ENCODE results near the gene CSK. TPM values are rescaled to one million over a fixed set of nuclear protein-coding genes. Genes with fewer than 3 reads are reported as not detected.

Gene CSK
- total and polyA plus RNA-seq, 2 of the 8 experiments (the other 6 are each of a cell fraction or from before 2014, with no cell fraction given): 13.7 to 50.2 TPM

- TF ChIP-seq SUZ12 (IDR thresholded peaks at IDR 0.05; ENCODE audit: low read length) (no peak), CREB1 (IDR thresholded peaks at IDR 0.05) (peak; percentile 73), YY1 (IDR thresholded peaks at IDR 0.05; ENCODE audit: low read depth, low read length) (peak; percentile 31; the same call in 1 of the 2 replicates), SP4 (IDR thresholded peaks at IDR 0.05; ENCODE audit: low read length) (0 out of 2 replicates have a peak, but pooled peaks have one; percentile 21), TCF12 (IDR thresholded peaks at IDR 0.05; ENCODE audit: low read depth, low read length) (no peak), ASH2L (IDR thresholded peaks at IDR 0.05; ENCODE audit: low read length) (no peak), GTF2F1 (IDR thresholded peaks at IDR 0.05; ENCODE audit: borderline replicate concordance, low read depth, low read length) (no peak), JUN (IDR thresholded peaks at IDR 0.05; ENCODE audit: low read depth, low read length) (no peak), KDM1A (IDR thresholded peaks at IDR 0.05; ENCODE audit: borderline replicate concordance, low read length) (no peak), BACH1 (IDR thresholded peaks at IDR 0.05; ENCODE audit: low read length) (no peak), TAF7 (optimal IDR thresholded peaks at IDR 0.05; ENCODE audit: borderline replicate concordance, low read depth, low read length) (no peak)
- TF ChIP-seq, protein P1, sequence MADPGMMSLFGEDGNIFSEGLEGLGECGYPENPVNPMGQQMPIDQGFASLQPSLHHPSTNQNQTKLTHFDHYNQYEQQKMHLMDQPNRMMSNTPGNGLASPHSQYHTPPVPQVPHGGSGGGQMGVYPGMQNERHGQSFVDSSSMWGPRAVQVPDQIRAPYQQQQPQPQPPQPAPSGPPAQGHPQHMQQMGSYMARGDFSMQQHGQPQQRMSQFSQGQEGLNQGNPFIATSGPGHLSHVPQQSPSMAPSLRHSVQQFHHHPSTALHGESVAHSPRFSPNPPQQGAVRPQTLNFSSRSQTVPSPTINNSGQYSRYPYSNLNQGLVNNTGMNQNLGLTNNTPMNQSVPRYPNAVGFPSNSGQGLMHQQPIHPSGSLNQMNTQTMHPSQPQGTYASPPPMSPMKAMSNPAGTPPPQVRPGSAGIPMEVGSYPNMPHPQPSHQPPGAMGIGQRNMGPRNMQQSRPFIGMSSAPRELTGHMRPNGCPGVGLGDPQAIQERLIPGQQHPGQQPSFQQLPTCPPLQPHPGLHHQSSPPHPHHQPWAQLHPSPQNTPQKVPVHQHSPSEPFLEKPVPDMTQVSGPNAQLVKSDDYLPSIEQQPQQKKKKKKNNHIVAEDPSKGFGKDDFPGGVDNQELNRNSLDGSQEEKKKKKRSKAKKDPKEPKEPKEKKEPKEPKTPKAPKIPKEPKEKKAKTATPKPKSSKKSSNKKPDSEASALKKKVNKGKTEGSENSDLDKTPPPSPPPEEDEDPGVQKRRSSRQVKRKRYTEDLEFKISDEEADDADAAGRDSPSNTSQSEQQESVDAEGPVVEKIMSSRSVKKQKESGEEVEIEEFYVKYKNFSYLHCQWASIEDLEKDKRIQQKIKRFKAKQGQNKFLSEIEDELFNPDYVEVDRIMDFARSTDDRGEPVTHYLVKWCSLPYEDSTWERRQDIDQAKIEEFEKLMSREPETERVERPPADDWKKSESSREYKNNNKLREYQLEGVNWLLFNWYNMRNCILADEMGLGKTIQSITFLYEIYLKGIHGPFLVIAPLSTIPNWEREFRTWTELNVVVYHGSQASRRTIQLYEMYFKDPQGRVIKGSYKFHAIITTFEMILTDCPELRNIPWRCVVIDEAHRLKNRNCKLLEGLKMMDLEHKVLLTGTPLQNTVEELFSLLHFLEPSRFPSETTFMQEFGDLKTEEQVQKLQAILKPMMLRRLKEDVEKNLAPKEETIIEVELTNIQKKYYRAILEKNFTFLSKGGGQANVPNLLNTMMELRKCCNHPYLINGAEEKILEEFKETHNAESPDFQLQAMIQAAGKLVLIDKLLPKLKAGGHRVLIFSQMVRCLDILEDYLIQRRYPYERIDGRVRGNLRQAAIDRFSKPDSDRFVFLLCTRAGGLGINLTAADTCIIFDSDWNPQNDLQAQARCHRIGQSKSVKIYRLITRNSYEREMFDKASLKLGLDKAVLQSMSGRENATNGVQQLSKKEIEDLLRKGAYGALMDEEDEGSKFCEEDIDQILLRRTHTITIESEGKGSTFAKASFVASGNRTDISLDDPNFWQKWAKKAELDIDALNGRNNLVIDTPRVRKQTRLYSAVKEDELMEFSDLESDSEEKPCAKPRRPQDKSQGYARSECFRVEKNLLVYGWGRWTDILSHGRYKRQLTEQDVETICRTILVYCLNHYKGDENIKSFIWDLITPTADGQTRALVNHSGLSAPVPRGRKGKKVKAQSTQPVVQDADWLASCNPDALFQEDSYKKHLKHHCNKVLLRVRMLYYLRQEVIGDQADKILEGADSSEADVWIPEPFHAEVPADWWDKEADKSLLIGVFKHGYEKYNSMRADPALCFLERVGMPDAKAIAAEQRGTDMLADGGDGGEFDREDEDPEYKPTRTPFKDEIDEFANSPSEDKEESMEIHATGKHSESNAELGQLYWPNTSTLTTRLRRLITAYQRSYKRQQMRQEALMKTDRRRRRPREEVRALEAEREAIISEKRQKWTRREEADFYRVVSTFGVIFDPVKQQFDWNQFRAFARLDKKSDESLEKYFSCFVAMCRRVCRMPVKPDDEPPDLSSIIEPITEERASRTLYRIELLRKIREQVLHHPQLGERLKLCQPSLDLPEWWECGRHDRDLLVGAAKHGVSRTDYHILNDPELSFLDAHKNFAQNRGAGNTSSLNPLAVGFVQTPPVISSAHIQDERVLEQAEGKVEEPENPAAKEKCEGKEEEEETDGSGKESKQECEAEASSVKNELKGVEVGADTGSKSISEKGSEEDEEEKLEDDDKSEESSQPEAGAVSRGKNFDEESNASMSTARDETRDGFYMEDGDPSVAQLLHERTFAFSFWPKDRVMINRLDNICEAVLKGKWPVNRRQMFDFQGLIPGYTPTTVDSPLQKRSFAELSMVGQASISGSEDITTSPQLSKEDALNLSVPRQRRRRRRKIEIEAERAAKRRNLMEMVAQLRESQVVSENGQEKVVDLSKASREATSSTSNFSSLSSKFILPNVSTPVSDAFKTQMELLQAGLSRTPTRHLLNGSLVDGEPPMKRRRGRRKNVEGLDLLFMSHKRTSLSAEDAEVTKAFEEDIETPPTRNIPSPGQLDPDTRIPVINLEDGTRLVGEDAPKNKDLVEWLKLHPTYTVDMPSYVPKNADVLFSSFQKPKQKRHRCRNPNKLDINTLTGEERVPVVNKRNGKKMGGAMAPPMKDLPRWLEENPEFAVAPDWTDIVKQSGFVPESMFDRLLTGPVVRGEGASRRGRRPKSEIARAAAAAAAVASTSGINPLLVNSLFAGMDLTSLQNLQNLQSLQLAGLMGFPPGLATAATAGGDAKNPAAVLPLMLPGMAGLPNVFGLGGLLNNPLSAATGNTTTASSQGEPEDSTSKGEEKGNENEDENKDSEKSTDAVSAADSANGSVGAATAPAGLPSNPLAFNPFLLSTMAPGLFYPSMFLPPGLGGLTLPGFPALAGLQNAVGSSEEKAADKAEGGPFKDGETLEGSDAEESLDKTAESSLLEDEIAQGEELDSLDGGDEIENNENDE (IDR thresholded peaks at IDR 0.05; ENCODE audit: insufficient replicate concordance, low read length): no peak
Measured at GRCh38 chr15:74799856-74800558, 18.1 kb downstream of the CSK start (continued).
